ENCODE measurements around the gene G6PC2. TPM values are rescaled to one million over a fixed set of nuclear protein-coding genes. Genes with fewer than 3 reads are reported as not detected.

Gene G6PC2
- total RNA-seq, 4 donors from 2014 or later, result not detected

DNA sequence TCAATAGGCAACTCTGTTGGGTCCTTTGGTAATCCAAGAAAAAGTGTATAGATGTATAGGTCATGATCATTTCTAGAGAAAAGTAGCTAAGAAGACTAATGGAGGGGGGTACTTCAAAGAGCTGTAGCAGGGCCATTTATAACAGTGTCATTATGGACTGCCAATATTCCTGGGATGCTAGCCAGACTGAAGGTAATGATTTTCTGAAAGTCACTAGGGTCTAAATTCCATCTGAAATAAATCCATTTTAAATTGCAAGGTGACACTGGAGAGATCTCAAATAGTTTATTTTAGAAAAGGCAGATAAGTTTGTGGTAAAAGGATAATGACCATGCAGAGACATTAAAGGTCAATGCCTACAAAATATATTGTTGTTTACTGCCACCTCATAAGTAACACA lies 6.4 kb upstream of the G6PC2 start:
- DNase-seq (ENCODE audit: low spot score), result no peak
- no peak for ATAC-seq (ENCODE audit: low FRiP score)
- TF ChIP-seq CTCF (IDR thresholded peaks at IDR 0.05), result no peak

GRCh38 chr2:168895771-168896170 lies 5.3 kb upstream of the G6PC2 start:
- DNase-seq (ENCODE audit: low spot score), result no peak

DNA sequence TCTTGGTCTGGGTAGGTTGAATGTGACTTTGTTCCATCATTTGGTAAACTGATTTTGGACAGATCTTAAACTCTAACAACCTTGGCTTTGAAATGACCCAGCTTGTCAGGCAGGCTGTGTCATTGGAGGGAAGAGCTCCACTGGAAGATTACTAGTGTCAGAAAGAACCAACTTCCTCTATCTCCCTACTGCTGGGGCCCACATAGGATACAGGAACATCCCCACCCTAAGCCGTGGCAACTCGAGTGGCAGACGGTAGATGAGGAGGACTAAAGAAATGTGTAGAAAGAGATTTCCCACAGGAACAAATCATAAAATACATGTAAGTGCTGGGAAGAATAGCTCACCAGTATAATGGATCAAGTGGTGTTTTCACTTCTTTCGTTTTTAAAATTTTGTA lies 4.3 kb upstream of the G6PC2 start:
- TF ChIP-seq CTCF (IDR thresholded peaks at IDR 0.05), result no peak
- ATAC-seq (ENCODE audit: low FRiP score) (no peak), DNase-seq (ENCODE audit: low spot score) (no peak)

More at GRCh38 chr2:168895771-168896170, 5.3 kb upstream of the G6PC2 start:
- ATAC-seq (ENCODE audit: low FRiP score), result no peak
- no peak for TF ChIP-seq CTCF (IDR thresholded peaks at IDR 0.05)

- no peak for DNase-seq (ENCODE audit: low spot score)
- no peak for TF ChIP-seq CTCF (IDR thresholded peaks at IDR 0.05)
- ATAC-seq (ENCODE audit: low FRiP score), result no peak
These were observed 3.6 kb upstream of the G6PC2 start for GRCh38 chr2:168897449-168897848.

GRCh38 chr2:168903888-168904287 lies 2.8 kb downstream of the G6PC2 start:
- no peak for TF ChIP-seq CTCF (IDR thresholded peaks at IDR 0.05)
- DNase-seq (ENCODE audit: low spot score), result no peak

GRCh38 chr2:168904358-168904757 lies 3.3 kb downstream of the G6PC2 start:
- ATAC-seq (ENCODE audit: low FRiP score) (no peak), DNase-seq (ENCODE audit: low spot score) (no peak)
- TF ChIP-seq CTCF (IDR thresholded peaks at IDR 0.05), result no peak

More at GRCh38 chr2:168903888-168904287, 2.8 kb downstream of the G6PC2 start:
- ATAC-seq (ENCODE audit: low FRiP score), result no peak

DNA sequence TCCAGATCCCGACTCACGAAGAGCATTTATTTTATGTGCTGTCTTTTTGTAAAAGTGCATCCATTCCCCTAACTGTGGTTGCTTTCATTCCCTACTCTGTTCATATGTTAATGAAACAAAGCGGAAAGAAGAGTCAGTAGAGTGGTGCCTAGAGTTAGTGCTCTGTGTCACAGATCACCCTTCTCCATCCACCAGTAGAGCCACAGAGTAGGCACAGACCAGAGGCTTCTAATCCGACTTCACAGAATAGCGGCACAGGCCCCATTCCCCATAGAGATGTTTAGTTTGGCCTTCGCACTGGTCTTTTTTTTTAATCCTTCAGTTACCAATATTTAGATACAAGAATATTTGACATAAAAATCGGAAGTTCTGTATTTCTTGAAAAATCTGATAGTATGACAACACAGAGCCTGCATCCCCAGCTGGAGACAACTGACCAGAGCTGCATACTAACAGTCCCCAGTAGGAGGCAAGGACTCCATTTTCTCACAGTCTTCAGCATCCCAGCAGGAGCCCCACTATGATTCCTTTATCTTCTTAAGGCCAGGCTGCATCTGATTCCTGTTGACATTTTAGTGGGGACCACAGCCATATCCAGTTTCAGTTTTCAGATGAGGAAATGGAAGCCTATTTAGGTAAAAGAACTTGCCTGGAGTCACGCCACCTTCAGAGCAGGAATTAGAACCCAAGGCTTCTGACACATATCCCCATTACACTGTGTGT lies 7.0 kb downstream of the G6PC2 start:
- no peak for ATAC-seq (ENCODE audit: low FRiP score)
- no peak for TF ChIP-seq CTCF (IDR thresholded peaks at IDR 0.05)
- DNase-seq (ENCODE audit: low spot score), result no peak

Data from omental fat pad (tissue), 4 donors.